H1 (cell line): ENCODE measurements around the gene C19orf67. TPM values are rescaled to one million over a fixed set of nuclear protein-coding genes. Genes with fewer than 3 reads are reported as not detected.

Source experiments
- CBX8 ChIP-seq: fragments of 300-800, 300-1000 bp; sonication (generic); IDR thresholded peaks from 2 replicates; pipeline ENCODE4 v1.7.1; 2016; ENCODE audit warnings: low read depth, low read length, borderline replicate concordance
- NANOG ChIP-seq: IDR thresholded peaks from 2 replicates; pipeline ENCODE4 v1.6.1; 2011; ENCODE audit warnings: low read length, low read depth, mild to moderate bottlenecking, inconsistent platforms; ENCODE audit not compliant: insufficient read depth, poor library complexity, severe bottlenecking
- POU5F1 ChIP-seq: IDR thresholded peaks from 2 replicates; pipeline ENCODE4 v1.6.1; 2011; ENCODE audit warnings: low read depth, mild to moderate bottlenecking, low read length, moderate library complexity
- RBBP5 ChIP-seq: IDR thresholded peaks from 2 replicates; pipeline ENCODE4 v1.7.1; 2012; ENCODE audit warnings: low read depth, mild to moderate bottlenecking, inconsistent platforms, low read length, moderate library complexity, borderline replicate concordance
- TAF7 ChIP-seq: optimal IDR thresholded peaks from 2 replicates; pipeline ENCODE3; 2011; ENCODE audit warnings: low read depth, mild to moderate bottlenecking, inconsistent platforms, low read length, moderate library complexity, borderline replicate concordance
- polyA plus RNA-seq, 7 experiments: library from polyadenylated mRNA; depleted of rRNA in 3 of 7; stranded (reverse) in 5 of 7; unstranded in 2 of 7; fragments of >200 nt in 5 of 7; fragments of 200-250 nt in 2 of 7; gene quantifications; 1 replicate in 5 of 7; 2 replicates in 1 of 7; 4 replicates in 1 of 7; pipeline versions ENCODE4 v1.2.1 to v1.2.3, GENCODE V29; 2011 to 2013; ENCODE audit warnings: missing spikeins in 2 of 7, mixed read lengths in 2 of 7
- total RNA-seq: library from RNA; stranded (reverse); fragmentation: NEBNext Ultra II Directional; extraction: Animal tissue kit (Norgen Biotek cat#: 25700); gene quantifications from 2 replicates; pipeline ENCODE4 v1.2.1, GENCODE V29; 2021
- TF ChIP-seq, protein P1 (sequence below): IDR thresholded peaks from 2 replicates; pipeline ENCODE4 v1.6.1; 2012; ENCODE audit warnings: inconsistent platforms

Gene C19orf67
- total and polyA plus RNA-seq, 2 of the 8 experiments (the other 6 are each of a cell fraction or from before 2014, with no cell fraction given), result 0.12 TPM; not detected in 1

DNA sequence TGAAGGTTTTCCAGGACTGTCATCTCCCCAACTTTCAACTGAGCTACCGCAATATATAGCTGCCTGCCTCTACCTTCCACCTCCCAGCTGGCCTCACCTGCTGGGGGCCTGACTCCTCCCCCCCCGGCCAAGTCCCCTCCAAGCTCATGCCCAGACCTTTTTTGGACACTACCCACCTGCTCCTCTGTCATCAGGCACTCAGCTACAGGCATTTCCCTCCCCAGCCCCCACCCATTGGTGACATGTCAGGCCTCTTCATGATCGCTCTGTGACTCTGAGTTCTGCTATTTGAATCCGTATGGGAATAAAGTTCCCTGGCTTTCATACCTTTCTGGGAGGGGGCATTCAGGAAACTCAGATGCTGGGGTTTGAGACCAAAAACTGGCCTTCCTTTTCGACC lies 30.2 kb upstream of the C19orf67 start (continued):
- no peak for TF ChIP-seq POU5F1
- no peak for TF ChIP-seq CBX8
- TF ChIP-seq NANOG, result no peak
- TF ChIP-seq TAF7, result no peak
- TF ChIP-seq, protein P1, sequence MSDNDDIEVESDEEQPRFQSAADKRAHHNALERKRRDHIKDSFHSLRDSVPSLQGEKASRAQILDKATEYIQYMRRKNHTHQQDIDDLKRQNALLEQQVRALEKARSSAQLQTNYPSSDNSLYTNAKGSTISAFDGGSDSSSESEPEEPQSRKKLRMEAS, result no peak
- no peak for TF ChIP-seq RBBP5
